H1 (cell line): Measurements from ENCODE around the gene PARD3. TPM values are rescaled to one million over a fixed set of nuclear protein-coding genes. Genes with fewer than 3 reads are reported as not detected.

ENCODE experiments used
- CTCF ChIA-PET: fragments of 300-600 bp; sonication (Branson Sonifier 250); formaldehyde crosslinking; loops from one replicate; lab custom pipeline; 2021; ENCODE audit not compliant: partially characterized antibody; lab: Charles Lee
- POLR2A ChIA-PET: fragments of 300-600 bp; sonication (Branson Sonifier 250); formaldehyde crosslinking; loops from one replicate; lab custom pipeline; 2021; ENCODE audit warnings: inconsistent platforms; ENCODE audit not compliant: partially characterized antibody; lab: Charles Lee
- DNase-seq, 2 experiments: peaks; one replicate each; pipeline versions ENCODE4 v3.0.0 to v3.0.0-alpha.2; 2010 to 2022; ENCODE audit warnings: low spot score in 2 of 2, low read depth in 1 of 2, mixed read lengths in 1 of 2
- FAIRE-seq: peaks from 2 replicates; lab custom pipeline; 2011; peaks lifted over from hg19 to GRCh38; lab: Jason Lieb, UNC
- H2AFZ ChIP-seq: 2 replicates; pipeline ENCODE4 v1.8.1; 2012; ENCODE audit warnings: low read length, inconsistent platforms
- H2AK5ac ChIP-seq: 2 replicates; pipeline ENCODE4 v1.6.1; 2013; ENCODE audit warnings: low read depth, low read length
- H2BK120ac ChIP-seq: replicated peaks from 2 replicates; pipeline ENCODE3; 2013; ENCODE audit warnings: low read depth, low read length, inconsistent platforms
- H2BK12ac ChIP-seq: 2 replicates; pipeline ENCODE4 v1.6.1; 2013; ENCODE audit warnings: low read depth, low read length
- H2BK15ac ChIP-seq: 2 replicates; pipeline ENCODE4 v1.6.1; 2013; ENCODE audit warnings: low read length
- H2BK20ac ChIP-seq: 2 replicates; pipeline ENCODE4 v1.6.1; 2013; ENCODE audit warnings: low read length
- H2BK5ac ChIP-seq: 2 replicates; pipeline ENCODE4 v1.6.1; 2013; ENCODE audit warnings: low read depth, low read length
- H3K14ac ChIP-seq: 2 replicates; pipeline ENCODE4 v1.6.1; 2013; ENCODE audit warnings: inconsistent platforms; ENCODE audit not compliant: insufficient read length
- H3K18ac ChIP-seq: 2 replicates; pipeline ENCODE4 v1.6.1; 2013; ENCODE audit warnings: low read length; ENCODE audit errors: extremely low read depth
- H3K23ac ChIP-seq: 2 replicates; pipeline ENCODE4 v1.6.1; 2013; ENCODE audit warnings: inconsistent platforms; ENCODE audit not compliant: insufficient read length
- H3K23me2 ChIP-seq: 2 replicates; pipeline ENCODE4 v1.6.1; 2013; ENCODE audit warnings: low read depth, low read length
- H3K27ac ChIP-seq: 2 replicates; pipeline ENCODE4 v1.6.1; 2011; ENCODE audit warnings: low read depth, low read length, inconsistent platforms
- H3K27me3 ChIP-seq, 4 experiments: replicated peaks in 1 of 4; 1 replicate in 1 of 4; 2 replicates in 3 of 4; pipeline versions ENCODE4 v1.6.1 to v1.8.1; 2011 to 2013; ENCODE audit warnings: low read length in 3 of 4, mild to moderate bottlenecking in 3 of 4, inconsistent platforms in 2 of 4, mixed read lengths in 2 of 4, moderate library complexity in 1 of 4; ENCODE audit not compliant: control insufficient read depth in 3 of 4, insufficient read depth in 3 of 4; ENCODE audit errors: extremely low read depth in 1 of 4
- H3K36me3 ChIP-seq, 4 experiments: 2 replicates each; pipeline versions ENCODE4 v1.6.1 to v1.8.1; 2011 to 2013; ENCODE audit warnings: mild to moderate bottlenecking in 4 of 4, low read length in 3 of 4, moderate library complexity in 2 of 4, control low read depth in 1 of 4, inconsistent platforms in 1 of 4; ENCODE audit not compliant: insufficient read depth in 4 of 4, control insufficient read depth in 2 of 4
- H3K4ac ChIP-seq: replicated peaks from 2 replicates; pipeline ENCODE3; 2013; ENCODE audit warnings: low read length, low read depth, mixed read lengths, inconsistent platforms; ENCODE audit not compliant: insufficient read length
- H3K4me1 ChIP-seq, 4 experiments: replicated peaks in 1 of 4; 1 replicate in 1 of 4; 2 replicates in 3 of 4; pipeline versions ENCODE4 v1.6.1 to v1.8.1; 2011 to 2013; ENCODE audit warnings: low read length in 3 of 4, inconsistent platforms in 2 of 4, mixed read lengths in 1 of 4; ENCODE audit not compliant: insufficient read depth in 4 of 4, control insufficient read depth in 3 of 4
- H3K4me2 ChIP-seq, 2 experiments: 2 replicates each; pipeline versions ENCODE4 v1.6.1 to v1.8.1; 2011 to 2013; ENCODE audit warnings: low read depth in 2 of 2, low read length in 2 of 2, control low read depth in 1 of 2, inconsistent platforms in 1 of 2, mild to moderate bottlenecking in 1 of 2; ENCODE audit not compliant: insufficient read depth in 1 of 2
- H3K4me3 ChIP-seq, 4 experiments: fragments of 200-600, 300-600 bp in 1 of 4; sonication (generic), shearing (Covaris generic), sonication (Bioruptor Twin) in 1 of 4; 2 replicates each; pipeline versions ENCODE4 v1.5.1 to v1.8.1; 2011 to 2016; ENCODE audit warnings: low read length in 4 of 4, low read depth in 3 of 4, control low read depth in 2 of 4, inconsistent platforms in 2 of 4, mild to moderate bottlenecking in 2 of 4, mixed read lengths in 1 of 4, moderate library complexity in 1 of 4; ENCODE audit not compliant: insufficient read depth in 2 of 4; ENCODE audit errors: extremely low read depth in 1 of 4
- H3K56ac ChIP-seq: replicated peaks from 2 replicates; pipeline ENCODE3; 2013; ENCODE audit warnings: low read depth, mild to moderate bottlenecking, mixed read lengths, low read length, inconsistent platforms; ENCODE audit not compliant: insufficient read length
- H3K79me1 ChIP-seq: 2 replicates; pipeline ENCODE4 v1.6.1; 2013; ENCODE audit warnings: low read depth, low read length, control low read depth
- H3K79me2 ChIP-seq, 2 experiments: 2 replicates each; pipeline versions ENCODE4 v1.6.1 to v1.8.1; 2012 to 2013; ENCODE audit warnings: low read length in 2 of 2, mild to moderate bottlenecking in 2 of 2, inconsistent platforms in 1 of 2; ENCODE audit not compliant: insufficient read depth in 2 of 2, control insufficient read depth in 1 of 2
- H3K9ac ChIP-seq, 4 experiments: replicated peaks in 1 of 4; 1 replicate in 1 of 4; 2 replicates in 3 of 4; pipeline versions ENCODE4 v1.6.1 to v1.8.1; 2011 to 2013; ENCODE audit warnings: low read depth in 3 of 4, low read length in 3 of 4, control low read depth in 2 of 4, mild to moderate bottlenecking in 2 of 4, moderate library complexity in 2 of 4, inconsistent platforms in 1 of 4; ENCODE audit errors: extremely low read depth in 1 of 4
- H3K9me3 ChIP-seq, 2 experiments: 2 replicates each; pipeline versions ENCODE4 v1.6.1 to v1.8.1; 2012 to 2013; ENCODE audit warnings: mild to moderate bottlenecking in 2 of 2, moderate library complexity in 2 of 2, control low read depth in 1 of 2, inconsistent platforms in 1 of 2, low read depth in 1 of 2, low read length in 1 of 2, mixed read lengths in 1 of 2; ENCODE audit not compliant: insufficient read depth in 2 of 2
- H4K20me1 ChIP-seq, 2 experiments: replicated peaks in 1 of 2; 2 replicates each; pipeline versions ENCODE3 to v1.8.1; 2011 to 2013; ENCODE audit warnings: inconsistent platforms in 2 of 2, low read length in 2 of 2, mild to moderate bottlenecking in 1 of 2; ENCODE audit not compliant: insufficient read depth in 2 of 2, control insufficient read depth in 1 of 2
- H4K5ac ChIP-seq: 2 replicates; pipeline ENCODE4 v1.6.1; 2013; ENCODE audit warnings: low read length, low read depth, mixed read lengths, inconsistent platforms; ENCODE audit not compliant: insufficient read length
- H4K8ac ChIP-seq: 2 replicates; pipeline ENCODE4 v1.8.0; 2013; ENCODE audit warnings: mild to moderate bottlenecking, moderate library complexity, low read length, inconsistent platforms; ENCODE audit not compliant: insufficient read depth; ENCODE audit errors: extremely low read depth
- H4K91ac ChIP-seq: replicated peaks from 2 replicates; pipeline ENCODE3; 2013; ENCODE audit warnings: low read length, mixed read lengths, inconsistent platforms; ENCODE audit not compliant: insufficient read length
- EZH2 ChIP-seq: fragments of 200-600 bp; sonication (generic); IDR thresholded peaks from 2 replicates; pipeline ENCODE4 v1.7.1; 2012; ENCODE audit warnings: low read depth, mild to moderate bottlenecking, moderate library complexity, low read length, inconsistent platforms; ENCODE audit not compliant: severe bottlenecking
- RAD21 ChIP-seq, 2 experiments: IDR thresholded peaks in 1 of 2; conservative IDR thresholded peaks in 1 of 2; 2 replicates each; pipeline ENCODE4 v1.6.1; 2011; ENCODE audit warnings: low read depth in 2 of 2, low read length in 2 of 2, improper control_type of control experiment in 1 of 2, inconsistent platforms in 1 of 2, mild to moderate bottlenecking in 1 of 2, moderate library complexity in 1 of 2
- WGBS, 2 experiments: shearing (Covaris generic) in 1 of 2; methylation state at CpG; one replicate each; pipeline versions ENCODE4 v1.1.6 to v1.1.7; 2013 to 2015; ENCODE audit warnings: low lambda C conversion rate in 2 of 2, mixed read lengths in 2 of 2, inconsistent platforms in 1 of 2, low coverage in 1 of 2, missing lambda C conversion rate in 1 of 2; ENCODE audit not compliant: insufficient replicate concordance in 2 of 2, insufficient coverage in 1 of 2, insufficient read length in 1 of 2; ENCODE audit errors: extremely low coverage in 1 of 2, missing lambda C conversion rate in 1 of 2; 5-methylcytosine and 5-hydroxymethylcytosine counted together
- polyA plus RNA-seq, 7 experiments: library from polyadenylated mRNA; depleted of rRNA in 3 of 7; stranded (reverse) in 5 of 7; unstranded in 2 of 7; fragments of >200 nt in 5 of 7; fragments of 200-250 nt in 2 of 7; gene quantifications; 1 replicate in 5 of 7; 2 replicates in 1 of 7; 4 replicates in 1 of 7; pipeline versions ENCODE4 v1.2.1 to v1.2.3, GENCODE V29; 2011 to 2013; ENCODE audit warnings: missing spikeins in 2 of 7, mixed read lengths in 2 of 7
- total RNA-seq: library from RNA; stranded (reverse); fragmentation: NEBNext Ultra II Directional; extraction: Animal tissue kit (Norgen Biotek cat#: 25700); gene quantifications from 2 replicates; pipeline ENCODE4 v1.2.1, GENCODE V29; 2021
- TF ChIP-seq, protein P1 (sequence below), 3 experiments: IDR thresholded peaks; 1 replicate in 2 of 3; 2 replicates in 1 of 3; pipeline versions ENCODE4 v1.5.1 to v1.6.1; 2011; ENCODE audit warnings: low read length in 3 of 3, mild to moderate bottlenecking in 3 of 3, inconsistent platforms in 2 of 3, low read depth in 1 of 3, moderate library complexity in 1 of 3; ENCODE audit not compliant: insufficient read depth in 1 of 3; ENCODE audit errors: control extremely low read depth in 1 of 3

PARD3 gene
- total and polyA plus RNA-seq, 2 of the 8 experiments (the other 6 are each of a cell fraction or from before 2014, with no cell fraction given), result 19.7 to 49.1 TPM

DNA sequence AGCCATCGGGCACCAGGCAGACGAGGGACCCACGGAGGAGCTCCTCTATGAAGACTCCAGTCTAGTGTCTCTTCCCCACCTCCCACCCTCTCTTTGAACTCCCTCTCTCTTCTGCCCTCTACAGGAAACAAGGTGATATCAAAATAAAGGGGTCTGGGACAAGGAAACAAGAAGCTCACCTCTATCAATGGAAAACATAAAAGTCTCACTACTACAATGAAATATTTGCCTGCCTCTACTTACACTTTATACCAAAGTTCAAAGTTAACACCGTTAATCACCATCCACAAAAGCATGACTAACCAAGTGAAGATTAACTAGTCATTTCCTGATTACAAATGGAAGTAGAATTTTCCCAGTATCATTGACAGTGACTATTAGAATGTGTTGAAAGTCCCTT, 82.2 kb downstream of the PARD3 start:
- no peaks in the 10 kb centered on the region for H3K23me2 ChIP-seq
- H3K4ac ChIP-seq, result no peak overlapping the region
- H2AK5ac ChIP-seq, result no peak overlapping the region
- TF ChIP-seq RAD21 (IDR thresholded peaks at IDR 0.05 in 1 of 2, conservative IDR thresholded peaks at IDR 0.05 in 1 of 2; ENCODE audit: low read depth in 2 of 2, low read length in 2 of 2), result peak; percentile 38 to 55
- TF ChIP-seq EZH2, result no peak
- TF ChIP-seq, protein P1, sequence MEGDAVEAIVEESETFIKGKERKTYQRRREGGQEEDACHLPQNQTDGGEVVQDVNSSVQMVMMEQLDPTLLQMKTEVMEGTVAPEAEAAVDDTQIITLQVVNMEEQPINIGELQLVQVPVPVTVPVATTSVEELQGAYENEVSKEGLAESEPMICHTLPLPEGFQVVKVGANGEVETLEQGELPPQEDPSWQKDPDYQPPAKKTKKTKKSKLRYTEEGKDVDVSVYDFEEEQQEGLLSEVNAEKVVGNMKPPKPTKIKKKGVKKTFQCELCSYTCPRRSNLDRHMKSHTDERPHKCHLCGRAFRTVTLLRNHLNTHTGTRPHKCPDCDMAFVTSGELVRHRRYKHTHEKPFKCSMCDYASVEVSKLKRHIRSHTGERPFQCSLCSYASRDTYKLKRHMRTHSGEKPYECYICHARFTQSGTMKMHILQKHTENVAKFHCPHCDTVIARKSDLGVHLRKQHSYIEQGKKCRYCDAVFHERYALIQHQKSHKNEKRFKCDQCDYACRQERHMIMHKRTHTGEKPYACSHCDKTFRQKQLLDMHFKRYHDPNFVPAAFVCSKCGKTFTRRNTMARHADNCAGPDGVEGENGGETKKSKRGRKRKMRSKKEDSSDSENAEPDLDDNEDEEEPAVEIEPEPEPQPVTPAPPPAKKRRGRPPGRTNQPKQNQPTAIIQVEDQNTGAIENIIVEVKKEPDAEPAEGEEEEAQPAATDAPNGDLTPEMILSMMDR (IDR thresholded peaks at IDR 0.05; ENCODE audit: control extremely low read depth in 1 of 3, insufficient read depth in 1 of 3, low read depth in 1 of 3, low read length in 3 of 3), result peak in 2 of 3 experiments; percentile 34 to 62; a peak in 2 of 4 replicates
- TF ChIP-seq, all 59 proteins: peak for 2
- Histone ChIP-seq H3K14ac (no peak overlapping the region), H4K5ac (no peak overlapping the region), H3K27me3 (no peaks in the 10 kb centered on the region), H2BK120ac (no peak overlapping the region), H3K18ac (no peak overlapping the region), H4K8ac (no peak overlapping the region), H3K4me2 (no peak overlapping the region), H2BK12ac (no peak overlapping the region), H3K9ac (no peak overlapping the region), H2BK5ac (no peak overlapping the region), H2AFZ (no peak overlapping the region), H3K56ac (no peak overlapping the region), H3K27ac (no peak overlapping the region), H4K91ac (no peak overlapping the region), H3K79me1 (no peaks in the 10 kb centered on the region; the same call in 1 of the 2 replicates), H2BK20ac (no peak overlapping the region), H3K36me3 (no peaks in the 10 kb centered on the region), H3K4me1 (peaks cover 8 to 11% (median 9%) of the 10 kb centered on the region in 4 experiments), H4K20me1 (peaks cover 5 to 10% of the 10 kb centered on the region in 2 experiments), H3K23ac (no peak overlapping the region), H3K9me3 (no peaks in the 10 kb centered on the region), H3K4me3 (no peak overlapping the region), H3K79me2 (peaks cover 3 to 92% of the 10 kb centered on the region in 2 experiments; a peak in 3 of 4 replicates), H2BK15ac (no peak overlapping the region)
- CTCF ChIA-PET, result interaction anchor here (0.6 to 4.2 kb wide), 56 partner anchors 9 to 1459 kb away, joined by 3 to 31 read pairs (median 5); no protein-coding TSS in a partner anchor
- POLR2A ChIA-PET, result interaction anchor here (0.7 kb wide), 1 partner anchor 92 kb away, joined by 3 read pairs; no protein-coding TSS in a partner anchor
- WGBS, 2 experiments, result 52% methylated on average over 4 of the region's 4 CpGs; no CpG with 5 or more reads in 1 of the 2 experiments
- no peak for DNase-seq
- FAIRE-seq, result peak; percentile 78
